GM12878 (cell line): Measurements from ENCODE around the gene TSGA10. TPM values are rescaled to one million over a fixed set of nuclear protein-coding genes. Genes with fewer than 3 reads are reported as not detected.
"Not testable (repeated sequence)": the region's sequence is repeated elsewhere in the genome, so short reads cannot be mapped to it uniquely, and the experiment has no call there.

Source experiments
- ATAC-seq: fragments of 200-7000 bp; cut with Tn5 transposase; 3 replicates; pipeline ENCODE4 v1.9.1; 2020; ENCODE audit warnings: mild to moderate bottlenecking, moderate library complexity
- BruUV-seq: library from RNA; stranded (reverse); fragments of 400-500 nt; replicated peaks from 2 replicates; lab custom pipeline; 2021; lab: Mats Ljungman, UMichigan
- CTCF ChIA-PET: fragments of 300-600 bp; sonication (Branson Sonifier 250); formaldehyde crosslinking; extraction: SDS; loops from one replicate; lab custom pipeline; 2021; ENCODE audit warnings: inconsistent platforms; lab: Yijun Ruan, JAX
- POLR2A ChIA-PET: fragments of 350-600 bp; formaldehyde crosslinking; extraction: SDS; loops from one replicate; lab custom pipeline; 2021; ENCODE audit warnings: inconsistent platforms; lab: Charles Lee
- RAD21 ChIA-PET: fragments of 300-600 bp; sonication (Branson Sonifier 250); formaldehyde crosslinking; loops from one replicate; lab custom pipeline; 2023; ENCODE audit warnings: antibody characterized with exemption; ENCODE audit not compliant: unreplicated experiment; lab: Charles Lee
- SMC1A ChIA-PET: fragments of 300-600 bp; sonication (Branson Sonifier 250); formaldehyde crosslinking; loops from one replicate; lab custom pipeline; 2023; ENCODE audit not compliant: unreplicated experiment, uncharacterized antibody; lab: Charles Lee
- DNase-seq: peaks from one replicate; pipeline ENCODE4 v3.0.0-alpha.2; 2011; ENCODE audit warnings: low read depth, low spot score
- FAIRE-seq: peaks from 3 replicates; lab custom pipeline; 2011; peaks lifted over from hg19 to GRCh38; lab: Jason Lieb, UNC
- H2AFZ ChIP-seq: 2 replicates; pipeline ENCODE4 v1.6.0; 2011; ENCODE audit warnings: low read depth, low read length, control low read depth; ENCODE audit not compliant: control insufficient read depth
- H3K27ac ChIP-seq: 2 replicates; pipeline ENCODE4 v1.5.1; 2011; ENCODE audit warnings: control low read depth; ENCODE audit not compliant: control insufficient read depth, insufficient read depth
- H3K27me3 ChIP-seq, 2 experiments: replicated peaks in 1 of 2; 2 replicates each; pipeline versions ENCODE4 v1.6.0 to v1.6.1; 2011; ENCODE audit warnings: low read length in 1 of 2; ENCODE audit not compliant: control insufficient read depth in 2 of 2, insufficient read depth in 2 of 2
- H3K36me3 ChIP-seq, 2 experiments: 2 replicates each; pipeline ENCODE4 v1.5.1; 2011; ENCODE audit warnings: low read length in 1 of 2; ENCODE audit not compliant: control insufficient read depth in 2 of 2, insufficient read depth in 2 of 2
- H3K4me1 ChIP-seq: 2 replicates; pipeline ENCODE4 v1.6.1; 2011; ENCODE audit warnings: mild to moderate bottlenecking, low read length, moderate library complexity, mixed read lengths; ENCODE audit not compliant: control insufficient read depth, insufficient read depth
- H3K4me2 ChIP-seq: 2 replicates; pipeline ENCODE4 v1.6.0; 2011; ENCODE audit warnings: control low read depth; ENCODE audit not compliant: control insufficient read depth, insufficient read depth
- H3K4me3 ChIP-seq: fragments of 200-600 bp; sonication (generic); 2 replicates; pipeline ENCODE4 v1.5.1; 2016
- H3K79me2 ChIP-seq: 2 replicates; pipeline ENCODE4 v1.6.0; 2011; ENCODE audit warnings: low read length; ENCODE audit not compliant: control insufficient read depth, insufficient read depth
- H3K9ac ChIP-seq: 2 replicates; pipeline ENCODE4 v1.8.0; 2011; ENCODE audit warnings: low read length, control low read depth, mixed read lengths; ENCODE audit not compliant: control insufficient read depth, insufficient read depth
- H3K9me3 ChIP-seq: replicated peaks from 3 replicates; pipeline ENCODE4 v1.5.1; 2011; ENCODE audit warnings: mild to moderate bottlenecking, low read length; ENCODE audit not compliant: control insufficient read depth, insufficient read depth
- H4K20me1 ChIP-seq: 2 replicates; pipeline ENCODE4 v1.6.0; 2011; ENCODE audit not compliant: control insufficient read depth, insufficient read depth
- CEBPB ChIP-seq, 2 experiments: fragments of 150-350 bp in 1 of 2; IDR thresholded peaks; 2 replicates each; pipeline ENCODE4 v1.6.1; 2012 to 2014; ENCODE audit warnings: low read depth in 2 of 2, low read length in 2 of 2, borderline replicate concordance in 1 of 2, inconsistent platforms in 1 of 2
- CHD2 ChIP-seq: IDR thresholded peaks from 2 replicates; pipeline ENCODE4 v1.6.1; 2011; ENCODE audit warnings: low read depth, low read length, improper control_type of control experiment, borderline replicate concordance
- E2F8 ChIP-seq: fragments of 450-650 bp; IDR thresholded peaks from 2 replicates; pipeline ENCODE4 v1.6.1; 2018; ENCODE audit warnings: mild to moderate bottlenecking, low read depth, moderate library complexity; ENCODE audit not compliant: partially characterized antibody
- MLLT1 ChIP-seq: fragments of 450-650 bp; IDR thresholded peaks from 2 replicates; pipeline ENCODE4 v1.6.1; 2016; ENCODE audit warnings: mild to moderate bottlenecking
- MTA2 ChIP-seq: fragments of 450-650 bp; IDR thresholded peaks from 2 replicates; pipeline ENCODE4 v1.6.1; 2016; ENCODE audit warnings: low read depth, mild to moderate bottlenecking, moderate library complexity
- NBN ChIP-seq: fragments of 450-650 bp; IDR thresholded peaks from 2 replicates; pipeline ENCODE4 v1.6.1; 2016
- PAX8 ChIP-seq: fragments of 450-650 bp; IDR thresholded peaks from 2 replicates; pipeline ENCODE4 v1.6.1; 2017; ENCODE audit warnings: mild to moderate bottlenecking, moderate library complexity
- ZBED1 ChIP-seq: IDR thresholded peaks from 2 replicates; pipeline ENCODE4 v1.6.1; 2016; ENCODE audit warnings: borderline replicate concordance
- WGBS: methylation state at CpG from one replicate; pipeline ENCODE4 v1.1.6; 2016; ENCODE audit warnings: low lambda C conversion rate; ENCODE audit not compliant: insufficient replicate concordance, insufficient coverage; ENCODE audit errors: missing lambda C conversion rate; 5-methylcytosine and 5-hydroxymethylcytosine counted together
- in situ Hi-C: fragments of 300-500 bp; cut with MboI; formaldehyde crosslinking; loops from 9 replicates; pipeline ENCODE4 v1.14.3; 2018; ENCODE audit warnings: mixed read lengths
- intact Hi-C: fragments of 100-400 bp; cut with micrococcal nuclease; formaldehyde crosslinking; loops from one replicate; pipeline ENCODE4 v1.14.2; 2022; ENCODE audit not compliant: unreplicated experiment
- polyA plus RNA-seq, 11 experiments: library from polyadenylated mRNA; depleted of rRNA in 4 of 11; unstranded in 6 of 11; stranded (reverse) in 5 of 11; fragments of >200 nt; fragmentation: Nextera tagmentation in 4 of 11; fragmentation: Illumina TruSeq in 1 of 11; extraction: Ambion mirVana in 4 of 11; extraction: Trizol in 1 of 11; gene quantifications; 1 replicate in 1 of 11; 2 replicates in 10 of 11; pipeline versions ENCODE4 v1.2.1 to v1.2.3, GENCODE V29; 2011 to 2016; ENCODE audit warnings: inconsistent platforms in 2 of 11, missing spikeins in 2 of 11, low read depth in 1 of 11
- total RNA-seq, 4 experiments: library from RNA; depleted of rRNA in 3 of 4; stranded (reverse); fragments of >200 nt in 3 of 4; fragmentation: Illumina TruSeq in 1 of 4; extraction: Trizol in 1 of 4; gene quantifications; 2 replicates each; pipeline versions ENCODE4 v1.2.1 to v1.2.3, GENCODE V29; 2013 to 2021
- TF ChIP-seq, protein P1 (sequence below): IDR thresholded peaks from 2 replicates; pipeline ENCODE4 v1.6.1; 2011; ENCODE audit warnings: mild to moderate bottlenecking, low read depth, low read length, moderate library complexity; ENCODE audit not compliant: insufficient replicate concordance

The TSGA10 gene
- total and polyA plus RNA-seq, 10 of the 15 experiments (the other 5 are each of a cell fraction or from before 2014, with no cell fraction given): 5.3 to 13.5 (median 8.6) TPM

DNA sequence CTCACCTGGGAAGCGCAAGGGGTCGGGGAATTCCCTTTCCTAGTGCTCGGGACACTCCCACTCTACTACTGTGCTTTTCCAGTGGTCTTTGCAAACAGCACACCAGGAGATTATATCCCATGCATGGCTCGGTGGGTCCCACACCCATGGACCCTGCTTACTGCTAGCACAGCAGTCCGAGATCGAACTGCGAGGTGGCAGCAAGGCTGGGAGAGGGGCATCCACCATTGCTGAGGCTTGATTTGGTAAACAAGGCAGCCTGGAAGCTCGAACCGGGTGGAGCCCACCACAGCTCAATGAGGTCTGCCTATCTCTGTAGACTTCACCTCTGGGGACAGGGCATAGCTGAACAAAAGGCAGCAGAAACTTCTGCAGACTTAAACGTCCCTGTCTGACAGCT lies 154.0 kb downstream of the TSGA10 start:
- no peaks in the 10 kb centered on the region for H4K20me1 ChIP-seq
- CTCF ChIA-PET: no interaction called here
- no TSS peak for BruUV-seq
- ATAC-seq: no peak
- H3K4me3 ChIP-seq: no peak overlapping the region
- H3K4me1 ChIP-seq: no peaks in the 10 kb centered on the region
- TF ChIP-seq NBN: no peak
- TF ChIP-seq PAX8: no peak
- TF ChIP-seq E2F8: no peak
- TF ChIP-seq CEBPB (IDR thresholded peaks at IDR 0.05; ENCODE audit: borderline replicate concordance in 1 of 2, low read depth in 2 of 2, low read length in 2 of 2): no peak
- TF ChIP-seq, protein P1, sequence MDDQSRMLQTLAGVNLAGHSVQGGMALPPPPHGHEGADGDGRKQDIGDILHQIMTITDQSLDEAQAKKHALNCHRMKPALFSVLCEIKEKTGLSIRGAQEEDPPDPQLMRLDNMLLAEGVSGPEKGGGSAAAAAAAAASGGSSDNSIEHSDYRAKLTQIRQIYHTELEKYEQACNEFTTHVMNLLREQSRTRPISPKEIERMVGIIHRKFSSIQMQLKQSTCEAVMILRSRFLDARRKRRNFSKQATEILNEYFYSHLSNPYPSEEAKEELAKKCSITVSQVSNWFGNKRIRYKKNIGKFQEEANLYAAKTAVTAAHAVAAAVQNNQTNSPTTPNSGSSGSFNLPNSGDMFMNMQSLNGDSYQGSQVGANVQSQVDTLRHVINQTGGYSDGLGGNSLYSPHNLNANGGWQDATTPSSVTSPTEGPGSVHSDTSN: no peak
- TF ChIP-seq ZBED1: no peak
- TF ChIP-seq MTA2: no peak
- no peak for TF ChIP-seq CHD2
- TF ChIP-seq MLLT1: no peak
- TF ChIP-seq, all 136 proteins: peak for 0
- DNase-seq: no peak
- ChIA-PET SMC1A (interaction anchor here (0.7 kb wide), 1 partner anchor 168 kb away, joined by 4 read pairs; no protein-coding TSS in a partner anchor), RAD21 (no interaction called here), POLR2A (interaction anchor here (0.6 kb wide), 1 partner anchor 49 kb away, joined by 3 read pairs; no protein-coding TSS in a partner anchor)
- 54% methylated on average over 10 of the region's 10 CpGs for WGBS
- H3K79me2 ChIP-seq: no peaks in the 10 kb centered on the region
- no peaks in the 10 kb centered on the region for H3K36me3 ChIP-seq
- no peaks in the 10 kb centered on the region for H3K9me3 ChIP-seq
- H3K27me3 ChIP-seq: no peaks in the 10 kb centered on the region
- no peak overlapping the region for H3K4me2 ChIP-seq
- in situ Hi-C loops (no loop called here), intact Hi-C loops (no loop called here)
- no peak for FAIRE-seq
- H3K9ac ChIP-seq: no peak overlapping the region
- H2AFZ ChIP-seq: no peak overlapping the region
- no peak overlapping the region for H3K27ac ChIP-seq

- H4K20me1 ChIP-seq, in situ Hi-C loops, POLR2A ChIA-PET, FAIRE-seq, H3K9me3 ChIP-seq, H3K27me3 ChIP-seq, H3K4me2 ChIP-seq, H3K4me3 ChIP-seq, SMC1A ChIA-PET, RAD21 ChIA-PET, ATAC-seq, DNase-seq, CTCF ChIA-PET, H3K27ac ChIP-seq, H3K79me2 ChIP-seq, BruUV-seq, intact Hi-C loops, H3K36me3 ChIP-seq, H3K4me1 ChIP-seq, H3K9ac ChIP-seq, H2AFZ ChIP-seq: not testable (repeated sequence)
- 62% methylated on average over 3 of the region's 28 CpGs for WGBS
These were observed 166.0 kb downstream of the TSGA10 start for GRCh38 chr2:98988695-98989094.
